CD14-positive monocyte (primary cell): ENCODE data around the gene PIGO. TPM values are rescaled to one million over a fixed set of nuclear protein-coding genes. Genes with fewer than 3 reads are reported as not detected.
A peak's percentile ranks its signal among the peaks of the same experiment; 100 is the strongest.

ENCODE experiments used
- DNase-seq, 3 donors: peaks; one replicate each; pipeline ENCODE4 v3.0.0-alpha.2; 2011 to 2022
- H2AFZ ChIP-seq: 2 replicates; pipeline ENCODE4 v1.6.0; 2012; ENCODE audit warnings: mild to moderate bottlenecking, low read depth, low read length, inconsistent platforms; ENCODE audit not compliant: insufficient read depth, poor library complexity, severe bottlenecking
- H3K27ac ChIP-seq, 2 donors: 1 replicate in 1 of 2; 2 replicates in 1 of 2; pipeline ENCODE4 v1.5.1; 2012 to 2013; ENCODE audit warnings: low read length in 2 of 2, control low read depth in 1 of 2, inconsistent platforms in 1 of 2, low read depth in 1 of 2, mild to moderate bottlenecking in 1 of 2
- H3K27me3 ChIP-seq, 2 donors: one replicate each; pipeline versions ENCODE4 v1.6.0 to v1.6.1; 2011 to 2013; ENCODE audit warnings: low read length in 2 of 2; ENCODE audit not compliant: control insufficient read depth in 2 of 2, insufficient read depth in 2 of 2
- H3K36me3 ChIP-seq, 2 donors: replicated peaks in 1 of 2; 1 replicate in 1 of 2; 2 replicates in 1 of 2; pipeline versions ENCODE4 v1.5.1 to v1.6.1; 2012 to 2013; ENCODE audit warnings: low read length in 2 of 2, control low read depth in 1 of 2, inconsistent platforms in 1 of 2, mild to moderate bottlenecking in 1 of 2; ENCODE audit not compliant: insufficient read depth in 2 of 2, control insufficient read depth in 1 of 2
- H3K4me1 ChIP-seq, 2 donors: 1 replicate in 1 of 2; 2 replicates in 1 of 2; pipeline versions ENCODE4 v1.5.1 to v1.6.1; 2012 to 2013; ENCODE audit warnings: low read length in 2 of 2, control low read depth in 1 of 2, inconsistent platforms in 1 of 2, mild to moderate bottlenecking in 1 of 2, moderate library complexity in 1 of 2; ENCODE audit not compliant: insufficient read depth in 2 of 2, control insufficient read depth in 1 of 2
- H3K4me2 ChIP-seq: replicated peaks from 2 replicates; pipeline ENCODE3; 2012; ENCODE audit warnings: low read length, moderate library complexity, mild to moderate bottlenecking; ENCODE audit not compliant: poor library complexity, severe bottlenecking; ENCODE audit errors: extremely low read depth
- H3K4me3 ChIP-seq, 3 experiments: fragments of 200-600 bp in 1 of 3; sonication (generic) in 1 of 3; replicated peaks in 1 of 3; 1 replicate in 2 of 3; 2 replicates in 1 of 3; pipeline ENCODE4 v1.5.1; 2011 to 2013; ENCODE audit warnings: low read length in 3 of 3, mild to moderate bottlenecking in 3 of 3, control low read depth in 2 of 3, low read depth in 2 of 3, inconsistent platforms in 1 of 3, moderate library complexity in 1 of 3
- H3K79me2 ChIP-seq: 2 replicates; pipeline ENCODE4 v1.6.0; 2012; ENCODE audit warnings: mild to moderate bottlenecking, control low read depth, inconsistent platforms, low read length, moderate library complexity; ENCODE audit not compliant: insufficient read depth
- H3K9ac ChIP-seq: 2 replicates; pipeline ENCODE4 v1.6.0; 2017; ENCODE audit warnings: low read length, mild to moderate bottlenecking; ENCODE audit not compliant: insufficient read depth, poor library complexity, severe bottlenecking
- H3K9me3 ChIP-seq, 2 donors: replicated peaks in 1 of 2; 1 replicate in 1 of 2; 2 replicates in 1 of 2; pipeline versions ENCODE4 v1.5.1 to v1.6.1; 2012 to 2013; ENCODE audit warnings: low read length in 2 of 2, control low read depth in 1 of 2; ENCODE audit not compliant: control insufficient read depth in 1 of 2, insufficient read depth in 1 of 2
- H4K20me1 ChIP-seq: 2 replicates; pipeline ENCODE4 v1.6.0; 2012; ENCODE audit warnings: mild to moderate bottlenecking, low read length, control low read depth, moderate library complexity; ENCODE audit not compliant: insufficient read depth
- H3K27ac Mint-ChIP-seq, 7 donors: one replicate each; pipeline ENCODE4 v1.8.0; 2020; ENCODE audit warnings: mild to moderate bottlenecking in 7 of 7, mixed read lengths in 7 of 7, moderate library complexity in 6 of 7, inconsistent platforms in 2 of 7
- H3K27me3 Mint-ChIP-seq, 3 donors: one replicate each; pipeline ENCODE4 v1.8.0; 2021 to 2022; ENCODE audit warnings: low read depth in 3 of 3, mild to moderate bottlenecking in 3 of 3, mixed read lengths in 3 of 3, moderate library complexity in 3 of 3, inconsistent platforms in 1 of 3
- H3K36me3 Mint-ChIP-seq, 2 donors: one replicate each; pipeline ENCODE4 v1.8.0; 2020; ENCODE audit warnings: mixed read lengths in 2 of 2, inconsistent platforms in 1 of 2, mild to moderate bottlenecking in 1 of 2
- H3K4me1 Mint-ChIP-seq: one replicate; pipeline ENCODE4 v1.8.0; 2020; ENCODE audit warnings: mild to moderate bottlenecking, mixed read lengths
- H3K4me3 Mint-ChIP-seq, 2 donors: one replicate each; pipeline ENCODE4 v1.8.0; 2020; ENCODE audit warnings: mild to moderate bottlenecking in 2 of 2, mixed read lengths in 2 of 2, moderate library complexity in 1 of 2
- H3K9me3 Mint-ChIP-seq, 7 donors: one replicate each; pipeline ENCODE4 v1.8.0; 2020 to 2022; ENCODE audit warnings: mixed read lengths in 7 of 7, mild to moderate bottlenecking in 6 of 7, moderate library complexity in 6 of 7, inconsistent platforms in 2 of 7
- WGBS: methylation state at CpG from one replicate; pipeline ENCODE4 v1.1.5; 2013; ENCODE audit warnings: missing lambda C conversion rate; ENCODE audit not compliant: insufficient coverage; 5-methylcytosine and 5-hydroxymethylcytosine counted together
- intact Hi-C, 2 donors: fragments of 100-400 bp; cut with micrococcal nuclease; formaldehyde crosslinking; loops; one replicate each; pipeline versions ENCODE4 v1.15.0 to v1.15.1; 2023
- polyA plus RNA-seq, 3 donors: library from polyadenylated mRNA; depleted of rRNA in 1 of 3; unstranded in 2 of 3; stranded (reverse) in 1 of 3; fragments of 300-500 nt in 2 of 3; fragments of >200 nt in 1 of 3; fragmentation: Illumina TruSeq in 2 of 3; gene quantifications; 1 replicate in 2 of 3; 2 replicates in 1 of 3; pipeline ENCODE4 v1.2.3, GENCODE V29; 2012 to 2021
- TF ChIP-seq, protein P1 (sequence below): fragments of 200-600 bp; IDR thresholded peaks from one replicate; pipeline ENCODE4 v1.8.0; 2022; ENCODE audit warnings: antibody characterized with exemption, mild to moderate bottlenecking

The PIGO gene
- polyA plus RNA-seq, 3 donors, result 15.7 to 19.1 (median 17.3) TPM

DNA sequence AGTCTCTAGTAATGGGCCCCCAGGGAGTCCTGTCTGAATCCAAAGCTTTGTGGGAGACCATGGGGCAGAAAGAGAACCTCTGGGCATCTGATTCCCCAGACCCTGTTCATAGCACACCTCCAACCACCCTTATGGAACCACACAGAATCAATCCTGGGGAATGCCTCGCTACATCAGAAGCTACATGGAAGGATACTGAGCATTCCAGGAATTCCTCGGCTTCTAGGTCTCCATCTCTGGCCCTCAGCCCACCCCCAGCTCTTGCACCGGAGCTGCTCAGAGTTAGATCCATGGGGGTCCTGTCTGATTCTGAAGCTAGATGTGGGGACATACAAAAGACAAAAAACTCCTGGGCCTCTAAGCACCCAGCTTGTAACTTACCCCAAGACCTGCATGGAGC lies 52.3 kb downstream of the PIGO start:
- intact Hi-C loops, result no loop called here
- H4K20me1 ChIP-seq, result no peaks in the 10 kb centered on the region

DNA sequence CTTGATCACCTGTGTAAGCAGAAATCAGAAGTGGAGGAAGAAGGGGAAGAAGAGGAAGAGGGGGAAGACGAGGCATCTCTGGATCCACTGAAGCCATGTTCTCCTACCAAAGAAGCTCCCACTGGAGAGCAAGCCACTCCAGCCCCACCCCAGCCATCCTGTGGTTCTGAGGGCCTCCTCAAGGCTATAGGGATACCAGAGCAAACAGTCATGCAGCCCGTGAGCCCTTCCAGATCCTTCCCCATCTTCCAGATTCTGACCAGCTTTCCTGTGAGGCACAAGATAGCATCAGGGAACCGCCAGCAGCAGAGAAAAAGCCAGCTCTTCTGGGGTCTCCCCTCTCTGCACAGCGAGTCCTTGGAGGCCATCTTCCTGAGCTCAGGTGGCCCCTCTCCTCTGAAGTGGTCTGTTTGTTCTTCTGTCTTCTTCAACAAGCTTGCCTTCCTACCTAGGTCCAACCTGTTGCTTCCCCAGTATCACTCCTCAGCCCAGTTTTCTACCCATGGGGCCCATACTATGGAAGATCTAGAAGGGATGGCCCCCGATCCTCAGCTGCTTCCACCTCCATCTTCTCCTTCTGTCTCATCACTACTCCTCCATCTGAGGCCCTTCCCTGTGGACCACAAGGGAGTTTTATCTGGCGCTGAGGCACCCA lies 53.4 kb downstream of the PIGO start:
- Histone ChIP-seq H3K79me2 (no peaks in the 10 kb centered on the region), H3K27ac (no peak overlapping the region), H3K4me1 (no peaks in the 10 kb centered on the region), H3K4me3 (no peak overlapping the region), H3K9ac (no peak overlapping the region), H3K9me3 (no peaks in the 10 kb centered on the region), H3K27me3 (no peaks in the 10 kb centered on the region), H4K20me1 (no peaks in the 10 kb centered on the region), H3K4me2 (no peak overlapping the region), H3K36me3 (peaks cover 7 to 32% of the 10 kb centered on the region in 2 donors), H2AFZ (no peak overlapping the region)
- Mint-ChIP-seq H3K27ac (peak overlapping the region in 3 of 7 donors; percentile 34 to 67 (median 48)), H3K9me3 (no peaks in the 10 kb centered on the region), H3K36me3 (peaks cover 21 to 39% of the 10 kb centered on the region in 2 donors), H3K4me3 (no peak overlapping the region), H3K4me1 (peaks cover 18% of the 10 kb centered on the region), H3K27me3 (peaks cover 0 to 2% (median 0%) of the 10 kb centered on the region in 3 donors)
- 100% methylated on average over 3 of the region's 6 CpGs for WGBS
- DNase-seq, result no peak
- TF ChIP-seq, protein P1, sequence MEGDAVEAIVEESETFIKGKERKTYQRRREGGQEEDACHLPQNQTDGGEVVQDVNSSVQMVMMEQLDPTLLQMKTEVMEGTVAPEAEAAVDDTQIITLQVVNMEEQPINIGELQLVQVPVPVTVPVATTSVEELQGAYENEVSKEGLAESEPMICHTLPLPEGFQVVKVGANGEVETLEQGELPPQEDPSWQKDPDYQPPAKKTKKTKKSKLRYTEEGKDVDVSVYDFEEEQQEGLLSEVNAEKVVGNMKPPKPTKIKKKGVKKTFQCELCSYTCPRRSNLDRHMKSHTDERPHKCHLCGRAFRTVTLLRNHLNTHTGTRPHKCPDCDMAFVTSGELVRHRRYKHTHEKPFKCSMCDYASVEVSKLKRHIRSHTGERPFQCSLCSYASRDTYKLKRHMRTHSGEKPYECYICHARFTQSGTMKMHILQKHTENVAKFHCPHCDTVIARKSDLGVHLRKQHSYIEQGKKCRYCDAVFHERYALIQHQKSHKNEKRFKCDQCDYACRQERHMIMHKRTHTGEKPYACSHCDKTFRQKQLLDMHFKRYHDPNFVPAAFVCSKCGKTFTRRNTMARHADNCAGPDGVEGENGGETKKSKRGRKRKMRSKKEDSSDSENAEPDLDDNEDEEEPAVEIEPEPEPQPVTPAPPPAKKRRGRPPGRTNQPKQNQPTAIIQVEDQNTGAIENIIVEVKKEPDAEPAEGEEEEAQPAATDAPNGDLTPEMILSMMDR, result no peak
- intact Hi-C loops, result no loop called here

More for the DNA sequence above, 52.3 kb downstream of the PIGO start:
- peaks cover 29 to 50% of the 10 kb centered on the region in 2 donors for H3K36me3 Mint-ChIP-seq
- Histone ChIP-seq H3K36me3 (peaks cover 10 to 41% of the 10 kb centered on the region in 2 donors), H3K9me3 (no peaks in the 10 kb centered on the region), H3K4me1 (no peaks in the 10 kb centered on the region), H3K9ac (no peak overlapping the region), H3K4me2 (no peak overlapping the region), H3K4me3 (no peak overlapping the region), H2AFZ (no peak overlapping the region), H3K27me3 (no peaks in the 10 kb centered on the region), H3K79me2 (no peaks in the 10 kb centered on the region), H3K27ac (no peak overlapping the region)
- DNase-seq, result no peak
- H3K4me3 Mint-ChIP-seq, result no peak overlapping the region
- H3K4me1 Mint-ChIP-seq, result peaks cover 18% of the 10 kb centered on the region
- TF ChIP-seq, protein P1, result no peak
- no peak overlapping the region for H3K27ac Mint-ChIP-seq
- H3K27me3 Mint-ChIP-seq, result peaks cover 0 to 2% (median 0%) of the 10 kb centered on the region in 3 donors
- no CpG with 5 or more reads among the region's 3 CpGs for WGBS
- H3K9me3 Mint-ChIP-seq, result no peaks in the 10 kb centered on the region
